Loucy (cell line): ENCODE measurements around the gene PHLDB1.
"Not testable (repeated sequence)": the region's sequence is repeated elsewhere in the genome, so short reads cannot be mapped to it uniquely, and the experiment has no call there.

ENCODE experiments used
- H2AFZ ChIP-seq: fragments of 200-600 bp; sonication (generic); 2 replicates; pipeline ENCODE4 v1.6.0; 2016; ENCODE audit warnings: antibody characterized with exemption, mild to moderate bottlenecking, low read length, moderate library complexity
- H3F3A ChIP-seq: fragments of 200-600 bp; 2 replicates; pipeline ENCODE4 v1.6.0; 2016; ENCODE audit warnings: antibody characterized with exemption, low read depth, mild to moderate bottlenecking
- H3K27me3 ChIP-seq: fragments of 200-600 bp; sonication (generic); 2 replicates; pipeline ENCODE4 v1.6.1; 2014; ENCODE audit warnings: low read length, mild to moderate bottlenecking; ENCODE audit not compliant: insufficient read depth, poor library complexity, severe bottlenecking
- H3K36me3 ChIP-seq: fragments of 200-600 bp; sonication (generic); 2 replicates; pipeline ENCODE4 v1.6.1; 2016; ENCODE audit warnings: low read length; ENCODE audit not compliant: insufficient read depth
- H3K4me1 ChIP-seq: fragments of 200-600 bp; sonication (generic); 2 replicates; pipeline ENCODE4 v1.5.1; 2014; ENCODE audit warnings: low read length, mild to moderate bottlenecking; ENCODE audit not compliant: insufficient read depth, poor library complexity, severe bottlenecking
- H3K4me2 ChIP-seq: fragments of 200-600 bp; sonication (generic); 2 replicates; pipeline ENCODE4 v1.6.0; 2014; ENCODE audit warnings: antibody characterized with exemption, low read length, low read depth, mild to moderate bottlenecking; ENCODE audit not compliant: poor library complexity, severe bottlenecking
- H3K4me3 ChIP-seq: fragments of 200-600 bp; sonication (generic); 2 replicates; pipeline ENCODE4 v1.5.1; 2014; ENCODE audit warnings: low read length, mild to moderate bottlenecking, mixed read lengths; ENCODE audit not compliant: poor library complexity, severe bottlenecking
- H3K79me2 ChIP-seq: fragments of 200-600 bp; sonication (generic); 2 replicates; pipeline ENCODE4 v1.6.1; 2014; ENCODE audit warnings: low read length; ENCODE audit not compliant: insufficient read depth
- H3K9ac ChIP-seq: fragments of 200-600 bp; sonication (generic); 2 replicates; pipeline ENCODE4 v1.6.0; 2014; ENCODE audit warnings: mild to moderate bottlenecking, low read depth, low read length, moderate library complexity; ENCODE audit not compliant: poor library complexity, severe bottlenecking
- H3K9me2 ChIP-seq: fragments of 200-600 bp; sonication (generic); replicated peaks from 2 replicates; pipeline ENCODE4 v1.6.1; 2016; ENCODE audit warnings: low read depth, low read length, mixed read lengths
- H3K9me3 ChIP-seq: fragments of 200-600 bp; sonication (generic); 2 replicates; pipeline ENCODE4 v1.6.1; 2014; ENCODE audit warnings: mild to moderate bottlenecking, antibody characterized with exemption, low read length, low read depth; ENCODE audit not compliant: insufficient read depth
- H4K20me1 ChIP-seq: fragments of 200-600 bp; sonication (generic); 2 replicates; pipeline ENCODE4 v1.6.0; 2014; ENCODE audit warnings: antibody characterized with exemption, low read length, mild to moderate bottlenecking; ENCODE audit not compliant: insufficient read depth, poor library complexity, severe bottlenecking
- CTCF ChIP-seq: fragments of 200-600 bp; sonication (generic); conservative IDR thresholded peaks from 2 replicates; pipeline ENCODE4 v1.5.1; 2014; ENCODE audit warnings: mild to moderate bottlenecking, antibody characterized with exemption, low read length
- EZH2phosphoT487 ChIP-seq: fragments of 200-600 bp; IDR thresholded peaks from 2 replicates; pipeline ENCODE4 v1.6.1; 2018; ENCODE audit warnings: antibody characterized with exemption, mild to moderate bottlenecking, moderate library complexity, borderline replicate concordance

PHLDB1 gene

DNA sequence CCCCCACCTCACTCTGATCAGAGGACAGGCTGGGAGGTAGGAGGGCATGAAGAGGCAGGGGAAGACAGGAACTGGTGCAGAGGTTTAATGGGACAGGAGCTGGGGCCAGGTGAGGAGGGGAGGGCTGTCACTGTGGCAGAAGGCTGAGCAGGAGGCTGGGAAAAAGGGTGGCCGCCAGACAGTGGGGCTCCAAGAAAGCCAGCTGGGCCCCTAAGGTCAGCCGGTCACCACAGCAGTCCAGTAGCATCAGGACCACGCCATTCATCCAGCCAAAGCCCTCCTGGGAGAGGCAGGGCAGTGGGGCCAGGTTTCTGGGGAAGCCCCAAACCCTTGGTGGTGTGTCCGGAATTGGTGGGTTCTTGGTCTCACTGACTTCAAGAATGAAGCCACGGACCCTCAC, 80.5 kb downstream of the PHLDB1 start:
- no peaks in the 10 kb centered on the region for H4K20me1 ChIP-seq
- H3K9me2 ChIP-seq, result no peaks in the 10 kb centered on the region
- no peaks in the 10 kb centered on the region for H3K36me3 ChIP-seq
- peak overlapping the region; percentile 43 for H3K4me2 ChIP-seq
- TF ChIP-seq CTCF (no peak), EZH2phosphoT487 (no peak)
- H3F3A ChIP-seq, result no peaks in the 10 kb centered on the region
- peaks cover 32% of the 10 kb centered on the region for H3K4me1 ChIP-seq
- H3K9me3 ChIP-seq, result no peaks in the 10 kb centered on the region
- H2AFZ ChIP-seq, result no peak overlapping the region; the same call in 1 of the 2 replicates
- peak overlapping the region; percentile 3 for H3K9ac ChIP-seq
- no peak overlapping the region for H3K4me3 ChIP-seq
- no peaks in the 10 kb centered on the region for H3K79me2 ChIP-seq
- H3K27me3 ChIP-seq, result no peaks in the 10 kb centered on the region

GRCh38 chr11:118688339-118688738, 80.9 kb downstream of the PHLDB1 start:
- H3K9me3 ChIP-seq, H3K4me3 ChIP-seq, H3K36me3 ChIP-seq, H3K27me3 ChIP-seq, H3K79me2 ChIP-seq, H4K20me1 ChIP-seq, H3K9me2 ChIP-seq, H2AFZ ChIP-seq, H3F3A ChIP-seq: not testable (repeated sequence)
- Histone ChIP-seq H3K4me1 (peaks cover 34% of the 10 kb centered on the region), H3K4me2 (peak overlapping the region; percentile 43), H3K9ac (peak overlapping the region; percentile 3)

- H2AFZ ChIP-seq, result no peak overlapping the region
- TF ChIP-seq EZH2phosphoT487, result no peak
- TF ChIP-seq CTCF, result no peak
- H3K27me3 ChIP-seq, result no peaks in the 10 kb centered on the region
- H4K20me1 ChIP-seq, result no peaks in the 10 kb centered on the region
- peaks cover 34% of the 10 kb centered on the region for H3K4me1 ChIP-seq
- H3K79me2 ChIP-seq, result no peaks in the 10 kb centered on the region
- H3K4me3 ChIP-seq, result no peak overlapping the region
- H3K9me3 ChIP-seq, result no peaks in the 10 kb centered on the region
- peak overlapping the region; percentile 70 for H3K9ac ChIP-seq
- no peaks in the 10 kb centered on the region for H3K9me2 ChIP-seq
- no peaks in the 10 kb centered on the region for H3F3A ChIP-seq
- H3K36me3 ChIP-seq, result no peaks in the 10 kb centered on the region
- H3K4me2 ChIP-seq, result peak overlapping the region; percentile 75
These were observed 81.6 kb downstream of the PHLDB1 start for GRCh38 chr11:118688851-118689502.

DNA sequence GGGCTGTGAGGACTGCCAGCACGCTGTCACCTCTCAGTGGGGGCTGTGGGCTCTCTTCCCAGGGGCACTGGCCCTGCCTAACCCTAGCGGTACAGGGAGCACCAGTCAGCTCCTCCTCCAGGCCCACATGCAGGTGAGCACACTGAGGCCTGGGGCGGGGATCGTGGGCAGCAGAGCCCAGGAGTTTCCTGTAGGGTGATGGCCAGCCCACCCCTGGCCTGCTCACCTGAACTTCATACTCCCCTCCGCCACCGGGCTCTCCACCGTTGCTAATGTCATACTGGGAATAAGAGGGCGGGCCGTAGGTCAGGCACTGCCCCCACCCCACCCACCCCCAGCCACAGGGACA, 82.1 kb downstream of the PHLDB1 start:
- Histone ChIP-seq H4K20me1 (no peaks in the 10 kb centered on the region), H2AFZ (no peak overlapping the region), H3K4me1 (peaks cover 34% of the 10 kb centered on the region), H3K9me3 (no peaks in the 10 kb centered on the region), H3K4me2 (peak overlapping the region; percentile 75), H3K79me2 (no peaks in the 10 kb centered on the region), H3K36me3 (no peaks in the 10 kb centered on the region), H3K4me3 (no peak overlapping the region), H3K27me3 (no peaks in the 10 kb centered on the region), H3K9ac (peak overlapping the region; percentile 70), H3K9me2 (no peaks in the 10 kb centered on the region), H3F3A (no peaks in the 10 kb centered on the region)
- TF ChIP-seq CTCF (no peak), EZH2phosphoT487 (no peak)
